Right renal pelvis (tissue), 4 donors: ENCODE results near the gene ZNF575. TPM values are rescaled to one million over a fixed set of nuclear protein-coding genes. Genes with fewer than 3 reads are reported as not detected.
"Not testable (repeated sequence)": the region's sequence is repeated elsewhere in the genome, so short reads cannot be mapped to it uniquely, and the experiment has no call there.

Source experiments
- DNase-seq, 4 donors: peaks; one replicate each; pipeline ENCODE4 v3.0.0-alpha.2; 2013; ENCODE audit warnings: low read depth in 4 of 4, low spot score in 3 of 4, missing footprints in 1 of 4
- polyA plus RNA-seq, 4 donors: library from polyadenylated mRNA; unstranded; fragments of 120-200 nt; gene quantifications; one replicate each; pipeline ENCODE4 v1.2.1, GENCODE V29; 2013; ENCODE audit not compliant: insufficient read length in 4 of 4

Gene ZNF575
- polyA plus RNA-seq, 4 donors = 1.9 to 2.6 (median 2.0) TPM

DNA sequence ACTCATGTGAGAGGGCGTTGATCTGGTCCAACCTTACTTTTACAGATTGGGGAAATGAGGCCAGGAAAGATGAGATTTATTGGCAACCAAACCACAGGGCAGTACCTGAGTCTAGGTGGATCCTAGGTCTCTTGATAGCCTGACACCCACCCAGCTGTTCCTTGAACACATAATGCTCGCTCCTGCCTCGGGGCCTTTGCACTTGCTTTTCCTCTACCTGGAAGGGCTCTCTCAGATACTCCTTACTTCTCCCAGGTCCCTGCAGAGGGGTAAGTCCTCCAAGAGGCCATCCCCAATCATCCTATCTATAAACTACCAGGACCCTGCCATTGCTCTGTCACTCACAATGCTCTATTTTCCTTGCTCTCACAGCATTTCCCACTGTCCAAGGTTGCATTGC, 7.4 kb downstream of the ZNF575 start:
- DNase-seq = no peak

DNA sequence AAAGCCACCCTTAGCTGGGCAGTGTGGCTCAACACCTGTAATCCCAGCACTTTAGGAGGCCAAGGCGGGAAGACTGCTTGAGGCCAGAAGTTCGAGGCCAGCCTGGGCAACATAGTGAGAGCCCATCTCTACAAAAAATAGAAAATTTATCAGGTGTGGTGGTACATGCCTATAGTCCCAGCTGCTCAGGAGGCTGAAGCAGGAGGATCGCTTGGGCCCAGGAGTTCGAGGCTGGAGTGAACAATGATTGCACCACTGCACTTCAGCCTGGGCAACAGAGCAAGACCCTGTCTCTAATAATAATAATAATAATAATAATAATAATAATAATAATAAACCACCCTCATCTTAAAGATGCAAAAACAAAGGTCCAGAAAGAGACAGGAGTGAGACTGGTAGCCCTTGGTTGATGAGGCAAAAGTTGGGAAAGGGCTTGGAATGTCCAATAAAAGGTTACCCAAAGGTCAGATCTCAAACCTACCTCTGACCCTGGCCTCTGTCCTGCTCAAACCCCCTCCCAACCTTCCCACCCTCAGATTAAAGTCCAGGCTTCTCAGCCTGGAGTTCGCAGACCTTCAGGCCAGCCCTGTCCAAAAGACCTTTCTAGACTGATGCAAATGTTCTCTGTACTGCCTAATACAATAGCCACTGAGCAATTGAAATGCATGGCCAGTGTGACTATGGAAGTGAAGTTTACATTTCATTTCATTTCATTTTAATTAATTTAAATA, 9.1 kb downstream of the ZNF575 start:
- DNase-seq = no peak

DNA sequence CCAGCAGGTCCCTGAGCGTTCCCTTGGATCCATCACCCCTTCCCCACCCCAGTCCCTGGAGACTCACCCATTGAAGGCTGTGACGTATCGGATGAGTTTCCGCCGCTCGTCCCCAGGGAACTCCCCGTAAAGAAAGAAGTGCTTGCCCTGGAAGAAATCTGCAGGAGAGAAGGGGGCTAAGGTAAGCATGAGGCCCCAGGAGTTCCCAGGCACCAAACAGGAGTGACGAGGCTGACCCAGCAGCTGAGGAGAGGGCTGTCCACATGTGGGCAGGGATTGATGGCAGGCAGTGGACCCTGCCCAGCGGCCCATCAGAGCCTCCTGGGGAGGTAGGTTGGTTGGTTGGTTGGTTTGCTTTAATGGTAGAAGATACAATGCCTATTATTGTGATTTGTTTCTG, 11.1 kb downstream of the ZNF575 start:
- DNase-seq = no peak

DNA sequence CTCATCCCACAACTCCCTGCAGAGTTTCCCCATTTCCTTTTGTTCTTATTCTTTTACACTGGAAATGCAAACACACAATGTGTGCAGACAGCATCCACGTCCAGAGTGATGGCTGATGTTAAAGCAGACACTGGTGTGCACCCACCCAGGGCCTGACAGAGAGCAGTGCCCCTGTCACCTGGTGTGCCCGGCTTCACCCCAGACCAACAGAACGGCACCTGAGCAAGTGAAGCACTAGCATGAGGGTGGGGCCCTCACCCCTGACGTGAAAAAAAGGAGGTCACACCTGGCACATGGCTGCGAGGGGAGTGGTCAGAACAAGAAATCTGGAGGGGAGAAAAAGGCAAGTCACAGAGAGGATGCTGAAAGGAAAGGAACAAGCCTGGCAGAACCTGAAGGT, 12.3 kb downstream of the ZNF575 start:
- no peak for DNase-seq

DNA sequence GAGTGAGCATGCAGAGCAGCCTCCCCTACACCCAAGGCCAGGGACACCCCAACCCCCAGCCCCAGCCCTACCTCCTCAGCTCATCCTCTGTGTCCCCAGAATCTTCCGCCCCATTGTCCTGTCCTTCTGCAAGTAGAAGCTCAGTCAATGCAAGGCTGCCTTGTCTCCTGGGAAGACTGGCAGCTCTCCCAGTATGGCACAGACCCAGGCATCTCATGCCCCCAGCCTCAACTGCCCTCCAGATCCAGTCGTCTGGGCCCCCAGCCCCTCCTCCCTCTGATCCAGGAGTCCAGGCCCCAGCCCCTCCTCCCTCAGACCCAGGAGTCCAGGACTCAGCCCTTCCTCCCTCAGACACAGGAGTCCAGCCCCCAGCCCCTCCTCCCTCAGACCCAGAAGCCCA, 13.0 kb downstream of the ZNF575 start:
- DNase-seq = no peak

DNA sequence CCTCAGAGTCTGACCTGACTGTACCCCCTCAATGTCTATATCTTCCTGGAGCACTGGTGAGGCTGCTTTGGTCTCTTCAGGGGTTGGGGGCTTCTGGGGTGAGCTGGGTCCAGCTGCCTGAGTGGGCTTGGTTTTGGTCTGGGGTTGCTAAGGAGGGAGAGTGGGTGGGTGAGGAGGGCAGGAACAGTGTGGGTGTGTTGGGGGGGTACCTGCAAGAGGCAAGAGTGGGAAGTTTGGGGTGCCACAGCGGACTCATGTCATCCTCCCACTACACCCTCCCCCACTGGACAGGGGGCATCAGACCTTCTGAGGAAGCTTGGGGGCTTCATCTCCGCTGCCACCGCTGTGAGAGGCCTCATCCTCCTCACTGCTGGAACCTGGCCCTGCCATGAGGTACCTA, 13.6 kb downstream of the ZNF575 start:
- no peak for DNase-seq

DNA sequence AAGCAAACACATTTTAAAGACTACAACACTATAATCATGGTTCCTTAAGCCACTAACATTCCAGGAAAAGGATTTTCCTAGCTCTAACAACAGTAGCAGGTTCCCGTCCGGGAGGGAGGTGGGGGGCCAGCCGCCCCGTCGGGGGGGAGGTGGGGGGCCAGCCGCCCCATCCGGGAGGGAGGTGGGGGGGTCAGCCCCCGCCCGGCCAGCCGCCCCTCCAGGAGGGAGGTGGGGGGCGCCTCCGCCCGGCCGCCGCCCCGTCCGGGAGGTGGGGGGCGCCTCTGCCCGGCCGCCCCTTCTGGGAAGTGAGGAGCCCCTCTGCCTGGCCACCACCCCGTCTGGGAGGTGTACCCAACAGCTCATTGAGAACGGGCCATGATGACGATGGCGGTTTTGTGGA, 14.9 kb downstream of the ZNF575 start:
- not testable (repeated sequence) for DNase-seq

DNA sequence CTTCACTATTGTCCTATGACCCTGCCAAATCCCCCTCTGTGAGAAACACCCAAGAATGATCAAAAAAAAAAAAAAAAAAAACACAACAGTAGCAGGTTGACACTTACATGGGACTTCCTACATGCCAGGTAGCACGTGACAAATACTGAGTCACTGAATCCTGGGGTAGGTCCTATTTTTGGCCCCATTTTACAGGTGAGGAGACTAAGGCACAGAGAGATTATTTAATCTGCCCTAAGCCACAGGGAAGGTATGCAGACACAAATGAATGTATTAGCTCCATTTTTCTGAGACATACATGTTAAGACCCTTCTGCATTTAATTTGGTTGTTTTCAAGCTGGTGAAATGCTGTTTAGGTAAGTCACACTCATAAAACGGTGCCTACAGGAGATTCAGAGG, 15.7 kb downstream of the ZNF575 start:
- no peak for DNase-seq

DNA sequence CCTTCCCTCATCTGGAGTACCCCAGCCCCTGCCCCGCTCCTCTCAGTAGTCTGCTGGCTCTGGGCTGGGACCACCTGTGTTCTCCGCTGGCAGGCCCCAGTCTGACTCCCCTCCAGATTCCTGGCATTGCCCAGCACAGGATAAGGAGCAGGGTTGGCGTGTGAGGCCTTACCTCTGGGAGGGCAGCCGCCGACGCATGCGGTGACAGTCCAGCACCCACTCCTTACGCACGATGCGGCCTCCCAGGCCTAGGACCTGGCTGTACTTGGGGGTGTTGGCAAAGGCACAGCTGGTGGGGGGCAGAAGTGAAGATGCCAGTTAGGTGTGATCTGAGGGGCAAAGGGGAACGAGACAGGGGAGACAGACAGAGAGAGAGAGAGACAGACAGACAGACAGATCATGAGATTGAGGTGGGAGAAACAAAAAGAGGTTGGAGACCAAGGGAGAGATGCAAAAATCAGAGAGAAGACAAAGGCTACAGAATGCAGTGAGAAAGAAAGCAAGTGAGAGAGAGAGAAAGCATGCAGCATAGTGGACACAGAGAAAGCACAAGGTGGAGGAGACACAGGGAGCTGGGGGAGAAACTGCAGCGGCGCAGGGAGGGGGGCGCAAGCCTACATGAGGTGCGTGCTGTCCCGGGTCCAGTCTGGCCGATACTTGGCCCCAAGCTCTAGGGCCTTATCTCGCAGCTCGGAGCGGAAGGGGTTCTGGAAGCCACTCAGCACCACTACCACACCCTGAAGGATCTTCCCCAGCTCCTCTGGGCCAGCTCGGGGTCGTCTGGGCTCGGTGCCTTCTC, 18.6 kb downstream of the ZNF575 start:
- no peak for DNase-seq

DNA sequence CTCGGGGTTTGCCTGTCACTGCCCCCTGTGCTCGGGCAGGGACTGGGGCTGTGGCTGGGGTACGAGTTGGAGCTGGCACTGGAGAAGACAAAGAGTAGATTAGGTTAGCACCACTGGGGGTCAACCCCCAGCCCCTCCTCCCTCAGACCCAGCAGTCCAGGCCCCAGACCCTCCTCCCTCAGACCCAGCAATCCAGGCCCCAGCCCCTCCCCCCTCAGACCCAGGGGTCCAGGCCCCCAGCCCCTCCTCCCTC, 19.1 kb downstream of the ZNF575 start:
- DNase-seq = no peak

DNA sequence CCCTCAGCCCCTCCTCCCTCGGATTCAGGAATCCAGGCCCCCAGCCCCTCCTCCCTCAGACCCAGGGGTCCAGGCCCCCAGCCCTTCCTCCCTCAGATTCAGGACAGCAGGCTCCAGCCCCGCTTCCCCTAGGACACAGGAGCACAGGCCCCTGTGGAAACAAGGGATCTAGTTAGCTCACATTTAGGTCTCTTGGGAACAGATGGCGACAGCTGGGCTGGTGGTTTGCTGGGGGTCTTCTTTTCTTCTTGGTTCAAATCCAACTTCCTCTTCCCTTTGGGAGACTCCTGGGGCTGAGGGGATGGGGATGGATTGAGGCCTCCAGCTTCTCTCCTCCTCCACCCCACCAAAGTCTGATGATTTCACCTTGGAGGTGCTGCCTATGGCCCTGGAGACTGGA, 19.6 kb downstream of the ZNF575 start:
- no peak for DNase-seq

DNA sequence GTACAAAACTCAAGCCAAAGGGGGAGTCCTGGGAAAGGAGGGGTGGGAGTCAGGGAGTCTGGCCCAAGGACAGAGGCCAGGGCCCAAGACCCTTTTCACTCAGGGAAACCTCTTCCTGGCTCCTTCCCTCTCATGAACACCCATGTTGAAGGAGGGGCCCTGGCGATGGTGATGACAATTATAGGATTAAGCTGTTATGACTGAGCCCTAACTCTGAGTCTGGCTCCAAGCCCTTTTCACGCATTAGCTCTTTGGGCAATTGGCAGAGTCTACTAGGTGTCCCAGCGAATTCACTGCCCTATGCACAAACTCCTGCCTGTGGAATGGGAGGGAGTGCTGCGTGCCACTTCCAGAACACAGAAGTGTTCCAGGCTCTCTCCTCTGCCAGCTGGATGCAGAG, 20.7 kb downstream of the ZNF575 start:
- DNase-seq = no peak

DNA sequence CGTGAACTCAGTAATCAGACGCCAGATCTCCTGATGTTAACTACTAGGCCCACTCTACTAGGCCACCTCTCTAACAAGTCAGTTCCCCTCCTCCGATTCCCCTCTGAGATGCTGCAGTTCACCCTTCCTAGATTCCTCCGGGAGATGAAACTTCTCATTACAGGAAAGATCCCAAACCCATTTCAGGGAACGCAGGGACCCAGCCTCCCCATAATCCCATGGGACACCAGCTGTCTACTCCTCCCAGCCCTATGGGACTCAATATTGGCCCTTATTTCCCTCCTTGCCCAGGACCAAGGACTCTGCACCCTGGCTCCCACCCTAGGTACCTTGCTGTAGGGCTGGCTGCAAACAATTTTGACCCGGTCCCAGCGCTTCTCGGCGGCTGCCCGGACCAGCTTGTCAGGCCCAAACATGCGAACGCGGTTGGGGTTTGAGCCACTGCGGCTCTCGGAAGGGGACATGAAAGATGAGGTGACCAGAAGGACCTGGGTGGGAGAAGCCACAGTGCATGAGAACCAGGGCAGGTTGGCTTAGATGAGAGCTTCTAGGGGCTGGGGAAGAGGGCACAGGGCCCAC, 21.4 kb downstream of the ZNF575 start:
- DNase-seq = no peak

DNA sequence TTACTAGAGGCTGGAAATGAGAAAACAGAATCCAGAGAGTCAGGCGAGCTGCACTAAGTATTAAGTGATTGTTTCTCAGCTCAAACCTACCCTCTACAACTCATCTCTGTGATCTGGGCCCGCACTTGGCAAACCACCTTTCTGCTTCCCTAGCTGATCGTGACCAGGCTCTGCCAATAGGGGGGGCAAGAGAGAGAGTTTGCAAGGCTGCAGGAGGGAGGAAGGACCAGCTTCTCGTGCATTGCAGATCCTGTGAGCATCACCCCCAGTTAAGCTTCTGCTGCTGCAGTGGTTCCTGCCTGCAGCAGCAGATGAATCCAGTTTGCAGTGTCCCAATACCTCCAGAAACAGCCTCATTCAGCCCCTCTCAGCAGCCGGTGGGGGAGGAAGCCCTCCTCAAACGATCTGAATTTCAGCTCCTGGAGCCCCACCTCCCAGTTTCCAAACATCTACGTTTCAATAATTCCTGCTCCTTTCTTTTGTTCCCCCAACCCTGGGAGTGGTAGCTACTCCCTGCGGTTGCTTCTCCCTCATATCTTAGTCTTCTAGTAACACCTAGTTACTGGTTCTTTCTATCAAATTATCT, 22.3 kb downstream of the ZNF575 start:
- DNase-seq = peak in 1 of 4 donors; percentile 41

DNA sequence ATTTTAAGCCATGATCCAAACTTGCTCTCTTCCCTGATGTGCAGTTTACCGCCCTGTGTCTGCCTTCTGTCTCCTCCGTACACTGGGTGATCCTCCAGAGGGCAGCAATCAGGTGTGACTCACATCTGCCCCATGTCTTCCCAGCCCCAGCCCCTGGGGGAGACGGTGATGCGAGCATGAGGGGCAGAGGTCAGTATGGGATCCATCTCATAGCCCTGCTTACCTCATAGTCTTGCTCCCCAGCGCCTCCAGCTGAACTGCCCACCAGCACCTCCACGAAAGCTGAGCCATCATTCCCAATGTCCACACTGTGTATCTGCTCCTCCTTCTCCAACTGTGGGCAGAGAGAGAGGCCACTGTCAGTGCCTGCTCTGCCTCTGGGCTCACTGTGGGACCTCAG, 27.7 kb downstream of the ZNF575 start:
- no peak for DNase-seq

DNA sequence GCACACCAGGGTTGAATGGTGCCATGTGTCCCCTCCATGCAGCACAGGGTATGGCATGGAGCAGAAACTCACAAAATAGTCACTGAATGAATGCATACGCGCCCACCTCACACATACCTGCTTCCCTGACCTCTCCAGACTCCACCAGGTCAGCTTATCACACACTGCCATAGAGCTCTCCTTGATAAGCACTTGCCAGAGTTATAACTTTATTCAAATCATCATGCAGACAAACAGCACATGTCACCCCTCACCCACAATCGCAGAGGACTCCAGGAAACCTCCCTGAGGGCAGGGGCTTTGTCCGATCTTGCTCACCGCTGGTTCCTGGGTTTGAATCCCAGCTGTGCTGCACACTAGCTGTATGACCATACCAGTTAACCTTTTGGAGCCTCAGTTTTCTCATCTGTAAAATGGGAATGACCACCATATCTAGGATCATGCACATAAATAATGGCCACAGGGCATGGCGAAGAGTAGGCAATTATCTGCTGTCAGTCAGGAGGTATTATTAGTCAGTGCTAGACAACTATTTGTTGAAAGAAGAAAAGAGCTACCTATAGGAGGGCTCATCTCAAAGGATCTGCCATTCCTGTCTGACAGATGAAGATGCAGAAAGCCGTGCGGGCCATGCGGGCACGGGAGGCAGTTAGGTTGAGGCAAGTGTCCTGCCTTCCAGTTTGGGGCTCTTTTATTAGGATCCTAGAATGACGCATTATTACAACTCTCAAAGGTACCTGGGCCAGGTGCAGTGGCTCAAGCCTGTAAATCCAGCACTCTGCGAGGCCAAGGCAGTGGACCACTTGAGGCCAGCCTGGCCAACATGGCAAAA, 28.4 kb downstream of the ZNF575 start:
- DNase-seq = no peak

DNA sequence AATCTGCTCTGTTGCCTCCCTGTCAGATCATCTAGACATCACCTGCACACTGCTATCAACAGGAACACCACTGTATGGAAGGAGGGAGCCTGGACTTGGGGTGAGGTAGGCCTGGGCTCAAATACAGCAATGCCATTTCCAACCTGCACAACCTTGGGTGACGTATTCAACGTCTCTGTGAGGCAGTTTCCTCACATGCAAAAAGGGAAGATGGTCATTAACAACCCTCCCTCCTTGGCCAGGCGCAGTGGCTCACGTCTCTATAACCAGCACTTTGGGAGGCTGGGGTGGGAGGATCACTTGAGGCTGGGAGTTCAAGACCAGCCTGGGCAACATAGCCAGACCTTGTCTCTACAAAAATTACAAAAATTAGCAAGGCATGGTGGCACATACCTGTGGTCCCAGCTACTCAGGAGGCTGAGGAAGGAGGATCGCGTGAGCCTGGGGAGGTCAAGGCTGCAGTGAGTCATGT, 29.3 kb downstream of the ZNF575 start:
- no peak for DNase-seq

DNA sequence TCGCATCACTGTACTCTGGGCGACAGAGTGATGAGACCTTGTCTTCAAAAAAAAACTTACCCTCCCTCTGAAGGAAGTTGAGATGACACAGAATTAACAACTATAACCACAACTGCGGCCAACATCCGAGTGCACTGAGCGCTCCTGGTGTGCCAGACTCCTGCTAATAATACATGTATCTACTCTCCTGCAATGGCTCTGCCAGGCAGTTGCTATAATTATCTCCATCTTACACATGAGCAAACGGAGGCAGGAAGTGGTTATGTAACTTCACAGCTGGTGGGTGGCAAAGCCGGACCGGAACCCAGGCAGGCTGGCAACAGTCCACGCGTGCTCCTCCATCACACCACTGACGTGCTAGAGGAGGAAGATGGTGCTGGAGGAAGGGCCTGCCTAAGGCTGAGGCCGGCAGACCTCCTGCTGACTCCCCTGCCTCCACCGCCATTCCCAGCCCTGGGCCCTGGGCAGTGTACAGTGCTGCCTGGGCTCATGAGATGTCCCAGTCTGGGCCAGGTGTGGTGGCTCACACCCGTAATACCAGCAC, 29.8 kb downstream of the ZNF575 start:
- no peak for DNase-seq

DNA sequence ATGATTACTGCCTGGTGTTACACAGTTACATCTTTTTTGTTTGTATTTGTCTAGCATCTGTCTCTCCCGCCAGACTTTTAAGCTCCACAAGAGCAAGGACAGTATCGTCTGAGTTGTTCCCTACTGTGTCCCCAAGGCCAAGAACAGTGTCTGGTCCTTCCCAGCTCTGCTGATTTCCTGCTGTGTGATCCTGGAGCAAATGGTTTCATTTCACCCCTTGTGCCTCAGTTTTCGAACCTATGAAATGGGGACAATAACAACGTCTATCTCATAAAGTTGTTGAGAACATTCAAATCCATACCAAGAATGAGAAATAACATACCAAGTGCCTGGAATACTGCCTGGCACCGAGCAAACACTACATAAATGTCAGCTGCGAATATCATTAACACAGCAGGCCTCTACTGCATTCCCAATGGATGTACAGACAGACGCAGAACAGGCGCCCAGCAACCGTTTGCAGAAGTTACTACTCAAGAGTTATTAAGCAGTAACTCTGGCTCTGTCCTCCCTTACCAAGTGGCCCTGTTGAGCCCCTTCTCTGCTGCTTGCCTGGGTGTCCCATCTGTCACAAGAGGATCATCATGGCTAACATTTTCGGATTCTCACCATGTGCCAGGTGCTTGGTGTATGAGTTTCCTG, 30.9 kb downstream of the ZNF575 start:
- DNase-seq = no peak

DNA sequence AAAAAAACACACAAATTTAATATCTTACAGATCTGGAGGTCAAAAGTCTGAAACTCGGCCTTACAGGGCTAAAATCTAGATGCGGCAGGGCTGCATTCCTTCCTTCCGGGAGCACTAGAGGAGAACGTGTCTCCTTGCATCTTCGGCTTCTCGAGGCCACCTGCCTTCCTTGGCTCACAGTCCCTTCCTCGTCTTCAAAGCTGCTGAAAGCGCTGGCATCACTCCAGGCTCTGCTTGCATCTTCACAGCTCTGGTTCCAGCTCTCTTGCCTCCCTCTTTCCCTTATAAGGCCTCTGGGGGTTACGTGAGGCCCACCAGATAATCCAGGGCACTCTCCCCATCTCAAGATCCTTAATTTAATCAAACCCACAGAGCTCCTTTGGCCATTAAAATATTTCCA, 31.8 kb downstream of the ZNF575 start:
- no peak for DNase-seq
